Prostate gland (tissue), 2 donors: Measurements from ENCODE around the gene SLC8A2. TPM values are rescaled to one million over a fixed set of nuclear protein-coding genes. Genes with fewer than 3 reads are reported as not detected.

Experiments used
- DNase-seq: peaks from one replicate; pipeline ENCODE4 v3.0.0-alpha.2; 2019; ENCODE audit warnings: low spot score
- H3K27ac ChIP-seq, 2 donors: fragments of 200-600 bp; sonication (generic); 2 replicates each; pipeline ENCODE4 v1.5.1; 2017 to 2019
- H3K27me3 ChIP-seq: fragments of 200-600 bp; sonication (generic); replicated peaks from 2 replicates; pipeline ENCODE4 v1.5.1; 2019; ENCODE audit not compliant: insufficient read depth
- H3K36me3 ChIP-seq, 2 donors: fragments of 200-600 bp; sonication (generic); 1 replicate in 1 of 2; 2 replicates in 1 of 2; pipeline versions ENCODE4 v1.5.1 to v1.8.1; 2017 to 2019
- H3K4me1 ChIP-seq: fragments of 200-600 bp; sonication (generic); replicated peaks from 2 replicates; pipeline ENCODE4 v1.5.1; 2019
- H3K4me3 ChIP-seq, 2 donors: fragments of 200-600 bp; sonication (generic); 2 replicates each; pipeline ENCODE4 v1.5.1; 2017 to 2019
- H3K9me3 ChIP-seq: fragments of 200-600 bp; sonication (generic); 2 replicates; pipeline ENCODE4 v1.5.1; 2017
- CTCF ChIP-seq, 4 experiments: fragments of 200-600 bp in 2 of 4; fragments of 450-650 bp in 2 of 4; sonication (generic) in 2 of 4; IDR thresholded peaks; 1 replicate in 3 of 4; 2 replicates in 1 of 4; pipeline ENCODE4 v1.5.1; 2016 to 2019; ENCODE audit warnings: antibody characterized with exemption in 4 of 4, mild to moderate bottlenecking in 2 of 4, moderate library complexity in 2 of 4
- POLR2A ChIP-seq: fragments of 450-650 bp; IDR thresholded peaks from one replicate; pipeline ENCODE4 v1.6.1; 2016; ENCODE audit warnings: antibody characterized with exemption, mild to moderate bottlenecking
- POLR2AphosphoS5 ChIP-seq: sonication (generic); formaldehyde crosslinking; IDR thresholded peaks from one replicate; pipeline ENCODE4 v1.6.1; 2017; ENCODE audit warnings: antibody characterized with exemption
- WGBS: methylation state at CpG from one replicate; pipeline ENCODE4 v1.1.5; 2018; 5-methylcytosine and 5-hydroxymethylcytosine counted together
- intact Hi-C: fragments of 100-400 bp; cut with DNase I; formaldehyde crosslinking; loops from one replicate; pipeline ENCODE4 v1.14.2; 2022
- total RNA-seq, 2 donors: library from RNA; depleted of rRNA; stranded (reverse); fragments of >200 nt; gene quantifications; one replicate each; pipeline ENCODE4 v1.1.0, GENCODE V29; 2016

The SLC8A2 gene
- total RNA-seq, 2 donors from 2014 or later: 1.3 to 7.7 TPM

GRCh38 chr19:47481460-47482052, 9.9 kb upstream of the SLC8A2 start:
- intact Hi-C loops: no loop called here
- Histone ChIP-seq H3K9me3 (no peaks in the 10 kb centered on the region), H3K4me3 (no peak overlapping the region), H3K27ac (no peak overlapping the region), H3K36me3 (no peaks in the 10 kb centered on the region), H3K4me1 (peaks cover 4% of the 10 kb centered on the region), H3K27me3 (no peaks in the 10 kb centered on the region)
- WGBS: 97% methylated on average over 4 of the region's 4 CpGs
- TF ChIP-seq POLR2AphosphoS5 (no peak), CTCF (IDR thresholded peaks at IDR 0.05) (no peak), POLR2A (no peak)
- no peak for DNase-seq

GRCh38 chr19:47480658-47481057, 9.0 kb upstream of the SLC8A2 start:
- Histone ChIP-seq H3K9me3 (no peaks in the 10 kb centered on the region), H3K27ac (no peak overlapping the region), H3K4me1 (peaks cover 4% of the 10 kb centered on the region), H3K4me3 (no peak overlapping the region), H3K27me3 (no peaks in the 10 kb centered on the region), H3K36me3 (no peaks in the 10 kb centered on the region)
- TF ChIP-seq POLR2AphosphoS5 (no peak), CTCF (IDR thresholded peaks at IDR 0.05) (no peak), POLR2A (no peak)
- no peak for DNase-seq
- intact Hi-C loops: no loop called here
- 87% methylated on average over 16 of the region's 16 CpGs for WGBS

GRCh38 chr19:47479701-47480503, 8.2 kb upstream of the SLC8A2 start:
- TF ChIP-seq POLR2A (no peak), POLR2AphosphoS5 (no peak), CTCF (IDR thresholded peaks at IDR 0.05) (no peak)
- no peaks in the 10 kb centered on the region for H3K9me3 ChIP-seq
- no peaks in the 10 kb centered on the region for H3K27me3 ChIP-seq
- H3K4me3 ChIP-seq: no peak overlapping the region
- no peak for DNase-seq
- 19% methylated on average over 34 of the region's 39 CpGs for WGBS
- peaks cover 3% of the 10 kb centered on the region for H3K4me1 ChIP-seq
- intact Hi-C loops: no loop called here
- H3K27ac ChIP-seq: no peak overlapping the region
- no peaks in the 10 kb centered on the region for H3K36me3 ChIP-seq

- WGBS: 88% methylated on average over 17 of the region's 17 CpGs
- intact Hi-C loops: no loop called here
- TF ChIP-seq POLR2A (no peak), CTCF (IDR thresholded peaks at IDR 0.05) (no peak), POLR2AphosphoS5 (no peak)
Observed at GRCh38 chr19:47476438-47476972, 4.8 kb upstream of the SLC8A2 start.

More at GRCh38 chr19:47476438-47476972, 4.8 kb upstream of the SLC8A2 start:
- Histone ChIP-seq H3K9me3 (no peaks in the 10 kb centered on the region), H3K36me3 (no peaks in the 10 kb centered on the region), H3K4me1 (no peaks in the 10 kb centered on the region), H3K4me3 (no peak overlapping the region), H3K27me3 (no peaks in the 10 kb centered on the region), H3K27ac (no peak overlapping the region)
- no peak for DNase-seq
